Astrocyte of the spinal cord (primary cell): Measurements from ENCODE around the gene EIF1AD.

Source experiments
- DNase-seq: peaks from one replicate; pipeline ENCODE4 v3.0.0; 2011; ENCODE audit warnings: low read depth, low spot score
- H3K4me3 ChIP-seq: 2 replicates; pipeline ENCODE4 v1.5.1; 2011; ENCODE audit warnings: low read depth, mild to moderate bottlenecking, low read length, moderate library complexity
- CTCF ChIP-seq: IDR thresholded peaks from 2 replicates; pipeline ENCODE4 v1.5.1; 2012; ENCODE audit warnings: low read depth, mild to moderate bottlenecking, low read length, inconsistent platforms
- in situ Hi-C: cut with HindIII; loops from 2 replicates; pipeline ENCODE4 v1.10.0; 2017; ENCODE audit warnings: low sequenced_read_pairs

Gene EIF1AD

GRCh38 chr11:65983589-65983987 is 18.4 kb downstream of the EIF1AD start:
- H3K4me3 ChIP-seq: no peak overlapping the region
- in situ Hi-C loops: no loop called here
- TF ChIP-seq CTCF: no peak
- no peak for DNase-seq

- in situ Hi-C loops: no loop called here
- TF ChIP-seq CTCF: no peak
- DNase-seq: no peak
- no peak overlapping the region for H3K4me3 ChIP-seq
Measured at GRCh38 chr11:65982824-65983588, 19.0 kb downstream of the EIF1AD start.

DNA sequence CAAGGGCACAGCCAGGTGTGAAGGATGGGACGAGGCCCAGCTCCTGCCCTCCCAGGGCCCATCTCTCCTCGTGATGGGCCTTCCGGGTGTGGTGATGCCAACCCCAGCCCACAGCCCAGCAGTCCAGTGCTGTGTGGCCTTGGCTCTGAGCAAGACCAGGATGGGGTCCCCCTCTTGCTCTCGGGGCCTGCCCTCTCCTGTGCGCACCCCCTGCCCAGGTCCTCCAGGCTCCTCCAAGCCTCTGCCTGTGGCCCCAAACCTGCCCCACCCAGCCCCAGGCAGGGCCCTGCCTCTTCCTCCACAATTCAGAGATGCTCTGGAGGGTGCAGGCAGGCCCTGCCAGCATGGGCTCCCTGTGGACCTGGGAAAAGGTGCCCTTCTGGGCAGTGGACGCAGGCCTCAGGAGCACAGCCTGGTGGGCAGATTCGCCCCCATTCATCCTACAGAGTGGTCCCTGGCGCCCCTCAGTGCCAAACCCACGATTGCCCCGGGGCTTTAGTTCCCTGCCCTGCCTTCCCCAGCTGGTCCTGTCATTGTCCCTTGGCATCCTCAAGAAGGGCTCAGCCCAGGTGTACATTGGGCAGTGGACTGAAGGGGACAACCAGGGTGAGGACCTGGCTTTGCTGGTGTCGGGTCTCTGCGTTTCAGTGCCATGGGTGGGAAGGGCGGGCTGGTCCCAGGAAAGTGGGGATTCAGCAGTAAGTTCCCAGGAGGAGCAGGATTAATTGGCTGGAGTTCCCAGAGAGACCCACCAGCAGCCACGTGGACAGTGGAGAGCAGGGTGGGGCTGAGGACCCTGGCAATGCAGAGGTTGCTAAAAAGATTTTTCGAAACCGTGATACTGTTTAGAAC is 19.8 kb downstream of the EIF1AD start:
- H3K4me3 ChIP-seq: no peak overlapping the region
- TF ChIP-seq CTCF: no peak
- in situ Hi-C loops: no loop called here
- no peak for DNase-seq

DNA sequence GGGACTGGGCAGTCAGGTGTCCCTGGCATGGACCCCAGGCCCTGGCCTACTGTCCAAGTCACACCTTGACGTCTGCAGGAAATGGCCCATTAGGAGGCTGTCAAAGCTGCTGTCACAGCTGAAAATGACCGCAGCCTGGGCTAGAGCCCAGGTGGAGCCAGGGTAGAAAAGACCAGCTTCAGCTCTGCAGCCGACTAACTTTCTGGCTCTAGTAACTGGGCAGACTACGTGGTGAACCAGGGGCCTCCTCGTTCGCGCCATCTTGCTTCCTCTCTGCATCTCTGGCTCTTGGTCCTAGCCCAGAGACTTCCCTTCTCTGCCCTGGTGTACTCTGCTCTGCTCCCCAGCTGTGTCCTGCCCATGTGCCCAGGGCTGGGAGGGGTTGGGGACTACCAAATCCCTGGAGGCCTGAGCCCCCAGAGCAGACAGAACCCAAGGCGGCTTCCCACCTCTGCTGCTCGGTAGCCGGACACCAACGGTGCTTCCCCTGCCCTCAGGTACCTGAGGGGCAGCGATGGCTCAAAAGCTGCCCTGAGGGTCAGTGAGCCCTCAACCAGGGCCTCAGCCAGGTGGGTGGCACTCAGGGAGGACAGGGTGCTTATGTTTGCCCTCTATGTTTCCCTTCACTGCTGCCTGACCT is 20.7 kb downstream of the EIF1AD start:
- in situ Hi-C loops: no loop called here
- TF ChIP-seq CTCF: no peak
- H3K4me3 ChIP-seq: no peak overlapping the region
- no peak for DNase-seq

DNA sequence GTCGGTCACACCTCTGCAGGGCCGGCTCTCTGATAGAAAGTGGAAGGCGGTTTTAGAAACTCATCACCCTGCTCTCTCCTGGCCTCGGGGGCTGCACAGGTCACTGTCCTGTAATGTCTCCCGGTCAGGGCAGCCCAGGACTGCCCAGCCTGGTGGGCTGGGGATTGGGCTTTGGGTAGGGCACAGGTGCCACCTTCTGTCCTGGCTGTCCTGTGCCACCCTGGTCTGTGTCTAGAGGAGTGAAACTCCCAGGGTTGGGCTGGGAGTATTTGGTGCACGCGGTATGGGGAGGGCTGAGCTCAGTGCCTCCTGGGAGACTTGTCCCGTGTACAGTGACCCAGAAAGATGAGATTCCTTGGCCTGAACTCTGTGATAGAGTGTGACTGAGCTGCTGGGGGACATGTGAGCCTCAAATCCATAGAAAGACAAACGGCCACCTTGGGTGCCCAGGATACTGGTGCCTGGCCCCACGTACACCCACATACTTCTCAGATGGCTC is 22.6 kb downstream of the EIF1AD start:
- in situ Hi-C loops: no loop called here

More for the DNA sequence above, 22.6 kb downstream of the EIF1AD start:
- no peak overlapping the region for H3K4me3 ChIP-seq
- DNase-seq: no peak
- no peak for TF ChIP-seq CTCF
